Muscle layer of duodenum (tissue), 2 donors: Measurements from ENCODE around the gene YPEL5.

Experiments
- H3K27ac ChIP-seq: one replicate; pipeline ENCODE4 v1.7.0; 2013; ENCODE audit warnings: mild to moderate bottlenecking, low read length
- H3K27me3 ChIP-seq: one replicate; pipeline ENCODE4 v1.7.0; 2013; ENCODE audit warnings: low read depth, mild to moderate bottlenecking, control low read depth, low read length
- H3K36me3 ChIP-seq, 2 donors: one replicate each; pipeline ENCODE4 v1.7.0; 2013; ENCODE audit warnings: low read length in 2 of 2, control low read depth in 1 of 2, mild to moderate bottlenecking in 1 of 2; ENCODE audit not compliant: insufficient read depth in 2 of 2, control insufficient read depth in 1 of 2
- H3K4me1 ChIP-seq, 2 donors: one replicate each; pipeline ENCODE4 v1.7.0; 2013; ENCODE audit warnings: low read length in 2 of 2, mild to moderate bottlenecking in 2 of 2, control low read depth in 1 of 2, moderate library complexity in 1 of 2; ENCODE audit not compliant: insufficient read depth in 2 of 2, control insufficient read depth in 1 of 2
- H3K4me3 ChIP-seq, 2 donors: one replicate each; pipeline ENCODE4 v1.7.0; 2013; ENCODE audit warnings: low read length in 2 of 2, low read depth in 1 of 2, mild to moderate bottlenecking in 1 of 2
- H3K9me3 ChIP-seq, 2 donors: one replicate each; pipeline ENCODE4 v1.7.0; 2013; ENCODE audit warnings: low read length in 2 of 2, control low read depth in 1 of 2, mild to moderate bottlenecking in 1 of 2; ENCODE audit not compliant: control insufficient read depth in 1 of 2
- donor health status: healthy.

The YPEL5 gene

DNA sequence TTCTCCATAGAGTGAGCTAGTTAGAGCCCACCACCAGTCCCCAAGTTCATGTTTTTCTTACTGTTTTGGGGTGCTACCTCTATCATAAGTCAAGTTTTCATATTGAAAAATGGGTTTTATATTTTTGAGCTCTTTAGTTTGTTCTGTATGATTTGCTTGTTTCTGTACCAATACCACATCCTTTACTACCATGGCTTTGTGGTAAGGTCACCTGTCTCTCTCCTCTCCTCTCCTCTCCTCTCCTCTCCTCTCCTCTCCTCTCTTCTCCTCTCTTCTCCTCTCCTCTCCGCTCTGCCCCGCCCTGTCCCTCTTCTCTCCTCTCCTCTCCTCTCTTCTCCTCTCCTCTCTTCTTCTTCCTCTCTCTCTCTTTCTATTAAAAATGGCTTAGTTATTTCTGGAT is 62.4 kb downstream of the YPEL5 start:
- no peaks in the 10 kb centered on the region for H3K27me3 ChIP-seq
- H3K4me1 ChIP-seq = peaks cover 0 to 8% of the 10 kb centered on the region in 2 donors
- H3K36me3 ChIP-seq = no peaks in the 10 kb centered on the region
- H3K9me3 ChIP-seq = no peaks in the 10 kb centered on the region
- no peak overlapping the region for H3K27ac ChIP-seq
- H3K4me3 ChIP-seq = no peak overlapping the region
